Epidermal melanocyte (primary cell): ENCODE measurements around the gene CAPN14.
A peak's percentile ranks its signal among the peaks of the same experiment; 100 is the strongest.
"Not testable (repeated sequence)": the region's sequence is repeated elsewhere in the genome, so short reads cannot be mapped to it uniquely, and the experiment has no call there.

Source experiments
- DNase-seq: peaks from one replicate; pipeline ENCODE4 v3.0.0; 2011; ENCODE audit warnings: low spot score; ENCODE audit not compliant: insufficient read length

The CAPN14 gene

DNA sequence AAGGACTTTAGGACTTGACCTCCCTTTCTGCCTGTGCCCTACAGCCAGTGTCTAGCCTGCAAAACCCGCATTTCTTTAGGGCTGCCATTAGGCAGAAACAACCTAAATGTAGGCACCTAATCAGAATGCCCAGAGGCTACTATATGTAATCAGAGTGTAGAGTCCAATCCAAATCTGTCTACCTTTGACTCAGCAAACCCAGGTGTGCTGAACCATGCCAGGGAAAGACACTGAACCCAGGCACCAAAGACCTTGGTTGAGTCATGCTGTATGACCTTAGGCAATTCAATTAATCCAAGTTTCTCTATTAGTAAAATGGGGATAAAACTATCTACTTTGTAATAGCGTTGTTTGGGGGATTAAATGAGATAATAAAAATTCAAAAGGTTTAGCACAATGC lies 20.7 kb downstream of the CAPN14 start:
- no peak for DNase-seq

DNA sequence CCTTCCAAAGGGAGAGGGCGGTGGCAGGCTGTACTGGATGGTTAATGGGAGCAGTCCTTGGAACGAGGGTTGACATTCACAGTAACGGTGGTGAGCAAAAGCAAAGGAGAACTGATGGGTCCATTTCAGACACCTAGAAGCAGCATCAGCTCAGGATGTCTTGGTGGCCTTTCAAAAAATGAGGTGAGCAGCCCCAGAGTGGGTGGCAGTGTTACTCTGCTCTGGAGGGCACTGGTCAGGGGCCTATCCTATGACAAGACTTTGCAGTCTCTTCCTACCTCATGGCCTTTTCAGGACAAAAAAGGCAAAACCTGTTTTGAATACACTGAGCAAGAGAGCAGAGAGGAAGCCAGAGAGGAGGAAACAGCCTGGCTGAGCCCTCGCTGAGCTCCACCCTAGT lies 23.5 kb downstream of the CAPN14 start:
- DNase-seq: no peak

DNA sequence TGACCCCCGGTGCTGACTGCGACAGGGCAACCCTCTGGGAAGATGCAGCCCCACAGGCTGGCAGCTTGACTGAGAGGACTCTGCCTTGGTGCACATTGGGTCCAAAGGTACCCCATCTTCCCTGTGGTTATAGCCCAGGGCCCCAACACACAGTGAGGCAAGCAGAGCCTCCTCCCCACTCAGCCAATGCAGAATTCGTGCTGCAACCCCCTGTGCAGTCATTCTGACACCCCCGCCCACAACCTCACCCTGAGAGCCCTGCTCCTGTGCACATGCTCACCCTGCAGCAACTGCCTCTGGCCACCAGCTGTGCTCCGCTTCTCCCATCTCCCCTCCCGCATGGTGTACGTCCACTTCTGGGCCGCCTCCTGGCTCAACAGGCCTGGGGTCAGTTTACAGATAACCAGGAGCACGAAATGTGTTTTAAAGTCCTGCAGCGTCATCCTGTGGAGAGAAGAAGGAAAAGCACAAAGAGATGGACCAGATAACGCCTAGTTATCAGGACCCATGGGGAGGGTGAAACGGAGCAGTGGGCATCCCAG lies 24.4 kb downstream of the CAPN14 start:
- DNase-seq: no peak

DNA sequence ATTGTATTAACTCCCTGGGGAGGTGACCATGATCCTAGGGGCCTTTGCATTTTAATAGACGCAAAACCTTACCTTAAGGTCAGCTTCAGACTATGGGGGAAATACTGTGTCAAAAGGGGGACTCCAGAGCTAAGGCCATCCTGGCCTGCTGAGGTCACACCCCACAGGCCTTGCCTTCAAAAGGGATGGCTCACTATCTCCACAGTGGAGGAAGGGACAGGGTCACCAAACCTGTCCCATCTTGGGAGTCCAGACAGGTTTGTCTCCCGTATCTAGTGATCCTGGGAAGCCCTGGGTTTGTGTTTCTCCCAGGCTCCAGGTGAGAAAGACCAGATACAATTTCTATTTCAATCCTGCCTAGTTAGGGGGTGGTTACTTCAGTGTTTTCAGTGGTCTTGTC lies 24.9 kb downstream of the CAPN14 start:
- no peak for DNase-seq

DNA sequence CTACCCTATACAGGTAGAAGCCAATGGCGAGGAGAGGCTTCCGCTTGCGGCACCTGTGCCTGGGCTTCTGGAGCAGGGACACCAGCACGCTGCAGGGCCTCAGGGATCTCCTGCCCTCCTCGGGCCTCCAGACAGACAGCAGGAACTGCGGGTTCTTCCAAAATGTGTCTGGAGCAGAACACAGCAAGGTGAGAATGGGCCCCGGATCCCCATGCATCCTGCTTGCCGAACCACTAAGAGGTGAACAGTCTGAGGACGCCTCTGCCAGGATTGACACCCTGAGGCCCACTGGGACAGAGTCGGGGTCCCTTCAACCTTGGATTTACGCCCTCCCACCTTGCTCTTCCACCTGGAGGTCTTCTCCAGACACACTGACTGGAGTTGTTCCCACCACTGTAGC lies 25.4 kb downstream of the CAPN14 start:
- DNase-seq: no peak

DNA sequence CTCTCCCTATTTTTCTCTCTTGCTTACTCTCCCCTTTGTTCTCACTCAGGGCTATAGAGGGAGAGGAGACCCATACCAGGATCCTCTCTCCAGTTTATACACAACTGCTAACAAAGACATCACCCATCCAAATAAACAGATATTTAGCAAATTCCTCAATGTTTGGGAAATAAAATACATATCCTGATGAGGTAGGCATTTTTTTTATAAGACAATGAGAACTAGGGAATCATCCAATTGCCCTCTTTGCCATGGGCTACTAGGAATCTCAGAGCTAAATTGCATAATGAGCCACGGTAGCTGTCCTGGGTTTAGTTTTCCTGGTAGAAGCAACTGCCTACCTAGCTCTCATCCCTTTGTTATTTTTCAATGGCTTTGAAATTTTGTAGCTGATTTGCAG lies 27.1 kb downstream of the CAPN14 start:
- no peak for DNase-seq

DNA sequence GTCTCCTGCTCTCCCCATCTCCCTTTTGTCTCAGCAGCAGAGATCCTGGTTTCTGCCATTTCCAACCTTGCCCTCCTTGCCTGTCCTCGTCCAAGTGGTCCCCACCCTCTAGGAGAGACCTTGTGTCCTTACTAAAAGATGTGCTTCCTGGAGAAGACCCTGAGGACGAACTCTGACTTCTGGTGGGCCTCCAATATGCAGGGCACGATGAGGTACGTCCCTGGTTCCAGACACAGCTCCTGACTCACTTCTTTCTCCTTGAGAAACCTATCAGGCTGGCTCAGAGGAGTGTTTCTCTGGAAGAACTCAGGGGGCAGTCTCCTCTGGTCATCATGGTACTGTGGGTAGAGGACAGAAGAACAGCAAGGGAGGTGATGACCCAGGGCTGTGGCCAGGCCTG lies 28.2 kb downstream of the CAPN14 start:
- DNase-seq: no peak

DNA sequence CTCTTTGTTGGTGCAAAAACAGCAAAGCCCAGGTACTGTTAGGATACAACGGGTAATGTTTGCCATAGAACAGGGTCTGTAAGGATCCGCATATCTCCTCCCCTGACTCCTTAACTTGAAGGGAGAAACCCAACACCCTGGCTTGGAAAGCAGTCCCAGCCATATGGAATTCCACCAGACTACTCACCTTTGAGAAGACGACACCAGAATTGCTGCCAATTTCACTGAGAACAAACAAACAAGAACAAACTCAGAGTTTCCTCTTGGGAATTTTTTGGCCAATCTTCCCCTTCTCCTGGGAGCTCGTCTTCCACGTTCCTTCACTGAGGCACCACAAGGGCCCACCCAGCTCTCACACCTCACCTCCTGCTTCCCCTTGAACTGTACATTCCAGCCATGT lies 29.2 kb downstream of the CAPN14 start:
- no peak for DNase-seq

DNA sequence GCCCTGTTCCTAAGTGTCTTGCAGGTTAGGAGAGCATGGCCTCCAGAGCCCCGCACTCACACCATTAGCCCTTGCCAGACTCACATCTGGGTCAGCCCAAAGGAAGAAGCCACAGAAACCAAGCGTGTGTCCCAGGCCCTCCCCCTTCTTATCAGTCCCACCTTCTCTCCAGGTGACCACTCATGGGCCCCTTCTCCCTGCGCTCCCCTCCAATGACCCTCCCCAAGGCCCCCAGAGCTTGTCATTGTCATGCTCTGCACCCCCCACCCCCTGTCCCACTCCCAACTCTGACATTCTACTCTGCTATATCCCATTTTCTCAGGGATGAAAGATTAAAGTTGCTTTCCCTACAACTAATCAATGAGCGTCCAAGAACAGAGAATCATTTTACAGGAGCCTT lies 30.1 kb downstream of the CAPN14 start:
- no peak for DNase-seq

DNA sequence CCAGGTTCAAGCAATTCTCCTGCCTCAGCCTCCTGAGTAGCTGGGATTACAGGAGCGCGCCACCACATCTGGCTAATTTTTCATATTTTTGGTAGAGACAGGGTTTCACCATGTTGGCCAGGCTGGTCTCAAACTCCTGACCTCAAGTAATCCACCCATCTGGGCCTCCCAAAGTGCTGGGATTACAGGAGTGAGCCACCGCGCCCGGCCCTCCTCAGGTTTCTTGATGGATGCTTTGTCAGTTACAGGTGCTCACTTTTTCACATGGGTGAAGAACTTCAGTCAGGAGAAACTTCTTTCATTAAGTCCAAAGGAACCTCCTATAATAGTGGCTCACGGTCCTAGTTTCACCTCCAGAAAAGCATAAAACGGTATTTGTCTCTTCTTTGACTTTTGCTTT lies 33.3 kb downstream of the CAPN14 start:
- DNase-seq: not testable (repeated sequence)

DNA sequence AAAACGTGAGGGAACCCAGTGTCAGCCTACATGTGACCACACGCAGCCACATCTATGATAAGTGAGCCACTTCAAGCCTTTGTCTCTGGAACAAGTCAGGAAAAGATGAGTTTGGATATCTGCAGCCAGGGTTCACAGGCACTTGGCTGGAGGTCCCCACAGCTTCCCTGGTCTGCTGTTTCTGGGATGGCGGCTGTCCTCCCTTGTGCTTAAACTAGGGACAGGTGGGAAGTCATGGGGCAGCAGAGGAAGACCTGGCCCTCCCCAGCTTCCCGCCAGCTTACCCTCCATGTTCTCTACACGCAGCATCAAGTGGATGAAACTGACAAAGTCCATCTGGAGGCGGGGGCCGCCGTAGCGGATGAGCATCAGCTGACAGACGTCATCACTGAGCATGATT lies 40.6 kb downstream of the CAPN14 start:
- no peak for DNase-seq

DNA sequence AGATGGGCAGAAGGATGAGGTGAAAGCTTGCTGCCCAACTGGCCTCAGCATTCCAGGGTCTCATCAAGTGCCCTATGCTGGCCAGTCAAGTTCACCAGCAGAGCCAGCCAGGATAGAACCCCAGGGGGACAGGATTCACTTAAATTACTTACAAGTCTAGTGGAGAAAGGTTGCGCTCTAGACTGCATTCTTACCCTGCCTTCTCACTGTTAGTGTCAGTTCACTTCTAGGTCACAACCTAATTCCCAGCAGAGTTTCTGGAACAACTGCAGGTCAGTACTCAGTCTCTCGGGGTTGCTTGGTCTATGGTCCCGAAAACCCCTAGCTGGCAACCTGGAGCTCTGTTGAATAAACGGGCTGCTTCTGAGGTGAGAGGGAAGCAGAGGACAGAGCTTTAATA lies 46.2 kb downstream of the CAPN14 start:
- no peak for DNase-seq

DNA sequence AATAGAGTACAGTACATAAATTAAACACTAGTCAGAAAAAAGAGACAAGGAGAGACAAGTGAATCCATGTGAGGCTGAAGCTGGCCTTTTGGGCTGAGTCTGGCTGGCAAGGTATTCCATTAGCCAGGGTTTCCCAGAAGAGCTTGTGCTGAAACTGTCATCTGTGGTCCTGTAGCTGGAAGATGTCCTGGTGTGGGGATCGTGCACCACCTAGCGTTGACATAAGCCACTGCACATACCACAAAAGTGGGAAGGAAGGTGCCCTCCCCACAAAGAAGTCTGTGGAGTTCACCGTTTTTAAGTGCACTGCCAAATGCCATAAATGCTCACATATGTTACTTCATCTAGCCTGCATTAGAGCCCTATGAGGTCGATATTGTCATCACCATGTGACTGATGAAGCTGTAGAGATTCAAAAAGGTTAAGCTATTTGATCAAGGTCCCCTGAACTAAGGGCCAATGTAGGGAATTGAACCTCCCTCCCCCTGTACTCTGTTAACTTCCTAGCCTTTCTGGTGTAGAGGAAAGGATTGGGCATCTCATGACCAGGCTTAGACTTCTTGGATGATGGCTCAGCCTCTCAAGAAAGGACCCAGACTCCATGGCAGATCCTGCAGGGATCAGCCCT lies 47.1 kb downstream of the CAPN14 start:
- DNase-seq: peak; percentile 63

DNA sequence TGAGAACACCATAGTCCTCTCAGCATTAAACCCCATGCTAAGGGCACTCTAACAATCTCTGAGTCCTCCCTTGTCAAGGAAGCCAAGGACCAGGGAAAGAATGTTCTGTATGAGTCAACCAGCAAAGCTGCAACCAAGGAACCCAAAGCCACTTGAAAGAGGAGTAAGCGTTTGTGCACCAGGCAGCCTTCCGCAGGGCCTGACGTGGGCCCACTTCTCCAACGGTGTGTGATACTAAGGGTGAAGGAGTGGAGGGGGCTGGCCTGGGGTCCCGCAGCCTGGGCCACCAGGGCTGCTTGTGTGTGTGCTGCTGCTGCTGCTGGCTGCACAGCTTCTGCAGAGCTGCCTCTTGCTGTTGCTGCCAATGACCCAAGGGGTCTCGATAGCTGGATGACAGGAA lies 49.0 kb downstream of the CAPN14 start:
- DNase-seq: no peak

DNA sequence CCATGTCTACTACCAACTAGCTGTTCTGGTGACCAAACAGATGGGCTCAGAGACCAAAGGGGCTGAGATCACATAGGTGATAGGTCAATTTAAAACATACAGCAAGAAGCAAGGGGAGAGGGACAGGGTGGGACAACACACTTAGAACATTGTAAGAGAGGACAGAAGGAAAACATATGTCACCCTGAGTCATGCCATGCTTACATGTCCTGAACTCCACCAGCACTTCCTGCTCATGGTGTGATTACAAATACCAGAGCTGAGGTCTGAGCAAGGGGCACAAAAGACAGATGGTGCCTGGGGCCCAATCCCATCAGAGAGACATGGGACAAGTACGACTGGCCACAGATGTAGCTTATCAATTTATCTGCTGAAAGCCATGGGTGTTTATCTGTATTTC lies 50.4 kb downstream of the CAPN14 start:
- no peak for DNase-seq

DNA sequence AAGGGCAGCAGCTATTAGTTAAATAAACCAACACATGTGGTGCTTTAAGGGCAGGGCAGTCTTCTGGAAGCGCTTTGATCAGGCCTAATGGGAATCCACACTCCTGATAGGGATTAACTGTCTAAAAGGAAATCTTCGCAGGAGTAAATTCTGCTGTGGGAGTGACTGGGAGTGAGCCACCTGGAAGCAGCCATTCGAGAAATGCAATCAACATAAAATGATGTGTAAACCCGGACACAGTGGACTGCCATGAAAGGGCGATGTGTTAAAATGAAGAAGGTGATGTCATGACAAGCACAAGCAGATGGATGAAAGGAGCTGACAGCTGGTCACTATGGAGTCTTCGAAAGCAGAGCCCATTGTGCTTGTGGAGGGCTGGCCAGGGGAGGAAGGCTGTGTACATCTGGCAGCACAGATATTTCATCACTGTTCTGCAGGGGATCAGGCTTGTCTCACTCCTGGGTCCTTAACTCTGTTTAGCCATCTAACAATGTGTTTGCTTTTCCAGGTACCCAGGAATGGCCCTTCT lies 54.2 kb downstream of the CAPN14 start:
- DNase-seq: no peak

DNA sequence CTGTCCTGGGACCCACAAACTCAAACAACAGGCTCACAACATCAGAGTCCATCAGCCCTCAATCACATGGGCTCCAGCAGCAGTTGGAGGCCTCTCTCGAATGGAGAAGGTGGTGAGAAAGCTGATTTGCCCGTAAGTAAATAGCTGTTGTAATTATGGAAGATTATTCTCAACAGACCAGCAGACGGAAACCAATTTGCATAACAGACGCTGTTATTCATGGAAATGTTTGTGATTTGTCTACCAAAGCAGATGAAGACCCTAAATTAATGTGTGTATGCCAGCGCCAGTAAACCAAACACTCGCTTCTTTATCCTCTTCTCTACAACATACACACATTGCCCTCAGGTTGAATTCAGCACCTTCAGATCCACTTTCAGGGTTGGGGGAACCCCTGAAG lies 55.7 kb downstream of the CAPN14 start:
- no peak for DNase-seq

DNA sequence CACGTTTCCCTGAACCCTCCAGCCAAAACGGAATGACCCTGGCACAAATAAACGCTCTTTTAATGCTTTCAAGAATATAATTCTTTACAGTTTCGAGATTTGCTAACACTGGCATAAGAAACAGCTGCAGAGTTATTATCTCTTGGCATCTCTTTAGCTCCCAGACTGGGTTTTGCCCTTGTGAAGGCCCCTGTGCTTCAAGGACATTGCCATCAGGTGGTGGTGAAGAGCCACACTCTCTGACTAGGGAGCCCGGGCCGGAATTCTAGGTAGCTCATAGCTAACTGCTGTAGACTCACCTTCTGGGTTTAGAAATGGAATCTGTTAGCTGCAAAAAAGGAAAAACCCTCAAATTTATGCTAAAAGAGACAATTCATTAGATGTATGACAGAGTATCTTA lies 65.8 kb downstream of the CAPN14 start:
- no peak for DNase-seq

DNA sequence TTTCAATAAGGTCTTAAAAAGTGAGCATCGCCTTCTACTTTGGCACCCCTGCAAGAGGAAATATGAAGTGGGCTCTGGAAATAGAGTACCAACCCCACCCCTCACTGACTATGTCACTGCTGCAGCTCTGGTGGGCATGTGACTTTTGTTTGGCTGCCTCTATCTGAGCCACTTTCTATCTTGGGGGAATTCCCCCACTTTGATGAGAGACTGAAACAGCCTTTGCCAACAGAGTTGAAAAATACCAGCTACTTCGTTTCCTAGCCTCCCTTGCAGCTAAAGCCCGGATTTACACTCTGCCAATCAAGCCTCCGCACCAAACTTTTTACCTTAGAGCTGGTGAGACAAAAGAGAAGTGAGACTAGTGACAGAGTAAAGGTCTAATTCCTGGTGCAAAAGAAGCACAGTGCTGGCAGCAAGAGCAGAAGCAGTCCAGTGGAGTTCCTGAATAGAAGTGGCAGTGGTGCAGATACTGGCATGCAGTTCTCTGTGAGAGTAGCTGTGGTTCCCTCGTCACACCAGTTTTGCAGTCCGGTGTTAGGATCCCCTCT lies 67.1 kb downstream of the CAPN14 start:
- no peak for DNase-seq

DNA sequence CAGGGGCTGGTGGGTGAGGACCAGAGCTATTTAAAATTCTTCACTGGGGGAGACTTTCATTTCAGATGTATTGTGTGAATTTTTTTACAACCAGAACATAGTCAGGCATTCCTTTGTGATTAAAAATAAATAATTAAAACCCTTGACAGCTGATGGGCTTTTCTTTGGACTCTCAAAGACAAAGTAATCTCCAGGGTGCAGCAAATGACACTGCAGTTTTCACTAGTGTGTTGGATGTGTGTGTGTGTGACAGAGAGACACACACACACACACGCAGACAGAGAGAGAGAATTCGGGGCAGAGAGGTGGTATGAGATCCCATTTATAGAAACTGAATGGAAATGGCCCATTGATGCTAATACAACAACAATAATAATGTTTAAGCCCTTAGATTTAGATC lies 68.8 kb downstream of the CAPN14 start:
- DNase-seq: no peak

DNA sequence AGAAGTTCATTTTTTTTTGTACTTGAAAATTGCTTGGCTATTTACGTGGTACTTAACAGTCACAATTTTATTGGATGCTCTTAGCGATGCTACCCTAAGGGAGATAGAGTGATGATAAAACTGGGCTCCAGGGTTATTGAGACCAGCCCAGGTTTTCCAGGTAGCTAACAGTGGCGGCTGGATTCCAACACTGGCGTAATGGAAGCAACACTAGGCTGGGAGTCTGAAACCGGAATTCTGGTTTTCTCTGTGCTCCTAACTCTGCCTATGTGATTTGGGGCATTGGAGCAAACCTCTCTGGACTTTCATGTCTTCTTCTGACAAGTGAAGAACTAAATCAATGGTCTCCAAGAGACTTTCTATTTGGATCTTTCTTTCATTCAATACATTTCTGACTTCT lies 69.7 kb downstream of the CAPN14 start:
- no peak for DNase-seq

DNA sequence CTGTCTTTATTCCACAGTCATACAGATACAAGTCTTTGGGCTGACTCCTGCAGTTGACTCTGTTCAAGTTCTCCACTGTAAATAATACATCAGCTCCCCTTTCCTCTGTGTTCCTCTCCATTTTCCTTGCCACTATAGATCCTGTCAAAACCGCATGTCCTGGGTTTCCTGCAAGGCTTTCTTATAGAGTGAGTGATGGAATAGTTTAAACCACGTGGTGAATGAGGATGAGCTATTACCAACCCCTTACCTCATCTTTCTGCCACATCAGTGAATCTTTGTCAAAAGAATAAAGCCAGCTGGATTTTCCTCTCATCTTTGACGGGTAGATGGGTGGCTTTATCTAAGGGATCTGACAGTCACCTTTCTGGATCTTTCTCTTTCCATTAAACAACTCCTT lies 75.2 kb downstream of the CAPN14 start:
- no peak for DNase-seq

DNA sequence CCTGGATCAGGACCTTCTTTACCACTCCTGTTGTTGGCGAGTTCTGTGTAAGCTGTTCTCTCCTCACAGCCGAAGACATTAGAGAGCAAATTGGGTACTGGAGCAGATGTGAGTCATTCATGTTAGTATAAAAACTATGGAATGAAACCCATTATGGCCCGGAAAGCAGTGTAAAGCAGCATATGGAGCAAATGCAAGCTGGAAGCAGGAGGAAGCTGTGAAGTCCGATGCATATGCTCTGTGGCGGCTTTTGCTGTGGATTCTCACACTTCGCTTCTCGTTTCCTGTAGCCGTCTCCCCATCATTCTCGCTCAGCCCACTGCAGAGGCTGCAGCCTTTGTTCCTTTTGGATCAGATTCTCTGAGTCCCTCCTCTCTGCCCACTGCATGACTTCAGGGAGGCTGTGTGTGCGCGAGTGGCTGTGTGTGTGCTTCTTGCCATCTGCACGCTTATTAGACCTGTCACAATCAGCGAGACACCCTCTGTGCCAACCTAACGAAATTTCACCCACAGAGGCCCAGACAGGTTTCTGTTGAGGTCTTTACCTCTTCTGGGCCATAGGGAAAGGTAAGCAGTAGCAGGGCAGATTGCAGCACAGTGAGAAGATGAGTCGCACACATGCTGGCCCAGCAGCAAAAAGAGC lies 75.8 kb downstream of the CAPN14 start:
- no peak for DNase-seq
